HEK293T (cell line): ENCODE data around the gene GGPS1.

Source experiments
- BHLHE40 ChIP-seq: fragments of 450-650 bp; IDR thresholded peaks from 2 replicates; pipeline ENCODE4 v1.6.1; 2016; ENCODE audit warnings: mild to moderate bottlenecking, moderate library complexity, borderline replicate concordance
- CTBP1 ChIP-seq: fragments of 450-650 bp; IDR thresholded peaks from 2 replicates; pipeline ENCODE4 v1.6.1; 2016; ENCODE audit warnings: borderline replicate concordance
- ELF4 ChIP-seq: fragments of 450-650 bp; IDR thresholded peaks from 2 replicates; pipeline ENCODE4 v1.6.1; 2017; ENCODE audit warnings: antibody characterized with exemption
- FOXA1 ChIP-seq: fragments of 450-650 bp; IDR thresholded peaks from 2 replicates; pipeline ENCODE4 v1.6.1; 2016; ENCODE audit warnings: mild to moderate bottlenecking
- FOXK2 ChIP-seq: fragments of 450-650 bp; IDR thresholded peaks from 2 replicates; pipeline ENCODE4 v1.6.1; 2016; ENCODE audit warnings: mild to moderate bottlenecking
- FOXM1 ChIP-seq: fragments of 450-650 bp; IDR thresholded peaks from 2 replicates; pipeline ENCODE4 v1.6.1; 2017; ENCODE audit warnings: mild to moderate bottlenecking, borderline replicate concordance
- L3MBTL2 ChIP-seq: fragments of 450-650 bp; conservative IDR thresholded peaks from 2 replicates; pipeline ENCODE4 v1.6.1; 2016; ENCODE audit warnings: mild to moderate bottlenecking
- NFRKB ChIP-seq: fragments of 450-650 bp; IDR thresholded peaks from 2 replicates; pipeline ENCODE4 v1.6.1; 2016; ENCODE audit warnings: mild to moderate bottlenecking, moderate library complexity
- SP1 ChIP-seq: fragments of 450-650 bp; IDR thresholded peaks from 2 replicates; pipeline ENCODE4 v1.6.1; 2017
- SUZ12 ChIP-seq: fragments of 450-650 bp; IDR thresholded peaks from 2 replicates; pipeline ENCODE4 v1.6.1; 2016; ENCODE audit warnings: mild to moderate bottlenecking
- ZNF384 ChIP-seq: fragments of 450-650 bp; IDR thresholded peaks from 2 replicates; pipeline ENCODE4 v1.6.1; 2016
- TF ChIP-seq, protein P1 (sequence below): fragments of 450-650 bp; IDR thresholded peaks from 2 replicates; pipeline ENCODE4 v1.6.1; 2016

- TF ChIP-seq L3MBTL2 (no peak), SP1 (no peak), ZNF384 (no peak), BHLHE40 (no peak), SUZ12 (no peak), CTBP1 (no peak), FOXK2 (no peak), FOXM1 (no peak), FOXA1 (no peak), ELF4 (no peak), NFRKB (no peak)
- TF ChIP-seq, protein P1, sequence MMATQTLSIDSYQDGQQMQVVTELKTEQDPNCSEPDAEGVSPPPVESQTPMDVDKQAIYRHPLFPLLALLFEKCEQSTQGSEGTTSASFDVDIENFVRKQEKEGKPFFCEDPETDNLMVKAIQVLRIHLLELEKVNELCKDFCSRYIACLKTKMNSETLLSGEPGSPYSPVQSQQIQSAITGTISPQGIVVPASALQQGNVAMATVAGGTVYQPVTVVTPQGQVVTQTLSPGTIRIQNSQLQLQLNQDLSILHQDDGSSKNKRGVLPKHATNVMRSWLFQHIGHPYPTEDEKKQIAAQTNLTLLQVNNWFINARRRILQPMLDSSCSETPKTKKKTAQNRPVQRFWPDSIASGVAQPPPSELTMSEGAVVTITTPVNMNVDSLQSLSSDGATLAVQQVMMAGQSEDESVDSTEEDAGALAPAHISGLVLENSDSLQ, result no peak
Observed at GRCh38 chr1:235351898-235352297, 23.5 kb downstream of the GGPS1 start.
